HG03342 (cell line): ENCODE measurements around the gene TBC1D22A.
"Not testable (repeated sequence)": the region's sequence is repeated elsewhere in the genome, so short reads cannot be mapped to it uniquely, and the experiment has no call there.

ENCODE experiments used
- ATAC-seq: cut with Tn5 transposase; IDR thresholded peaks from one replicate; pipeline ENCODE4 v1.9.1; 2021; ENCODE audit warnings: mild to moderate bottlenecking, moderate library complexity; ENCODE audit not compliant: unreplicated experiment

TBC1D22A gene

DNA sequence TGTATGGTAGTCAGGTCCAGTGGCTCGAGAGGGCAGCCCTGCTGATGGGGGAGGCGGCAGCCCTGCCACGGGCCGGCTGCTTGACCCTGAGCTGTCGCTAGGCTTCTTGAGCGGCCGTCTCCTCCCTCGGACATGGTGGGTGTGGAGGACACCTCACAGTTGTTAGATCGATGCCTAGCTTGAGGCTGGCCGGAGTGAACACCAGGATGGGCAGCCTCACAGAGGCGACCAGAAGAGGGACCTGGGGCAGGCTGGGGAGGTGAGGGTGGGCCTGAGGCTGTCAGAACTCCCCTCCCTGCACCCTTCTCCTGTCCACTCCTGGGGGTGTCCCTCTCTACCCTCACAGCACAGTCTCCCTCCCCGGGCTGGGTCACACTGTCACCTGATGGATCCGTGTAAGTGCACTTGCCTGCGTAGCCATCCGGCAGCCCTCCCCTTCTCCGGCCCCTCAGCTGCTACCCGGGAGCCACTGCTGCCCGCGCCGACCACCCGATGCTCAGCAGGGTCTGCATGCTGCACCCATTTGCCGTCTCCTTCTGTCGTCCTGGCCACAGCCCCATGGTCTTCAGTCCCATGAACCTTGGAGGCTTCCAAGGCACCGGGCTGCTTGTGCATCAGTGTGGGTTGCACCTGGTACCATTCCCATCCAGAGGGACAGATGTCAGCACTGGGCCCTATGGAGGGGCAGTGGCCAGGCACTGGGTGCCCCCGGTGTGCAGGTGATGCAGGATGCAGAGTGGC, 394.1 kb downstream of the TBC1D22A start:
- ATAC-seq: no peak

GRCh38 chr22:47157093-47157420, 394.6 kb downstream of the TBC1D22A start:
- ATAC-seq: no peak

DNA sequence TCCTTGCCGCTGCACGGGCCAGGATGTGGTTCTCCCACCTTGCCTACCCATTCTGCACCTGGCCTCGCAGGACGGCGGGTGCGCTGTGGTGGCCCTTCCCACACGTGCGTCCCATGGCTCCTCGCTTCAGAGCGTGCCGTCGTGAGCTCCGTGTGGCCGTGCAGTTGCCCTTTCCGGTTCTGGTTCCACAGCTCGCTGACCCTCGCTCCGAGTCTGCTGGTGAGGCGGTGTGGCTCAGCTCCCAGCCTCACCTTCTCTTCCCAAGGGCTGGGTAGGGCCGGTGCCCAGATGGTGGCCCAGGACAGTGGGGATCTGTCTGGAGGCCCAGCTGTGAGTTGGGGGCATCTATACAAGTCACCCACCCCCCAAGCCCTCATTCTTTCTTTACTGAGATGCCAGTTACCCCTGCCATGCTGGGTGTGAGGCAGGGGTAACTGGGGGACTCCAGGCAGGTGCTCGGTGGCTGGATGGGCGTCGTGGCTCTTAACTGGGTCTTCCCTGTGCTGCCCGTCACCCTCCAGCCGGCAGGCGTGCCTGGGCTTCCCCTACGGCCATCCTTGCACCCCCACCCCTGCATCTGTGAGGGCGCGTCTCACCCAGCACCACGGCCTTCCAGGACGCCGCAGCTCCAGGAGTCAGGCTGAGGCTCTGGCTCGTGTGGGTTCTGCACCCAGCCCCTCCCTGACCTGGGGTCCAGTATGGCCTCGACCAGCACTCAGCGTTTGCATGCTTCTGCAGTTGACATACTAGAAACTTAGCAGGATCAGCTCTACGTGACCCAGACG, 395.2 kb downstream of the TBC1D22A start:
- no peak for ATAC-seq

GRCh38 chr22:47158457-47158856, 396.0 kb downstream of the TBC1D22A start:
- no peak for ATAC-seq

GRCh38 chr22:47159592-47159991, 397.1 kb downstream of the TBC1D22A start:
- no peak for ATAC-seq

DNA sequence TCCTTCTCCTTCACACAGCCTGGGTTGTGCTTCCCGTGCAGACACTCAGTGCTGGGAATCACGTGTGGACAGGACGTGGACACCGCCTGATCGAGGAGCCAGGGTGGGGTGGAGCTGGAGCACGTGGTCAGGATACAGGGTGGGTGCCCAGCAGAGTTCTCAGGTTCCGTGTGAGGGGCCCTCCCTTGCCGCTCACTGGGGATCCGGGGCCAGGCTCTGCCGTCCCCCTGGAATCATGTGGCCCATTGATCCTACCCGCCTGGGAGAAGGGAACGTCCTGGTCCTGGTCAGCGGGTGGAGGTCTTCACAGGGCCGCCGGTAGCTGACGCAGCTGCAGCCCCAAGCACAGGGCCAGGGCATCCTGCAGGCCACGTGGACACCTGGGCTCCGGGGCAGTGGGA, 397.7 kb downstream of the TBC1D22A start:
- no peak for ATAC-seq

GRCh38 chr22:47160781-47161520, 398.5 kb downstream of the TBC1D22A start:
- ATAC-seq: no peak

- ATAC-seq: no peak
These were observed 399.2 kb downstream of the TBC1D22A start for GRCh38 chr22:47161631-47162030.

GRCh38 chr22:47162865-47163264, 400.4 kb downstream of the TBC1D22A start:
- no peak for ATAC-seq

GRCh38 chr22:47163481-47163855, 401.0 kb downstream of the TBC1D22A start:
- no peak for ATAC-seq

DNA sequence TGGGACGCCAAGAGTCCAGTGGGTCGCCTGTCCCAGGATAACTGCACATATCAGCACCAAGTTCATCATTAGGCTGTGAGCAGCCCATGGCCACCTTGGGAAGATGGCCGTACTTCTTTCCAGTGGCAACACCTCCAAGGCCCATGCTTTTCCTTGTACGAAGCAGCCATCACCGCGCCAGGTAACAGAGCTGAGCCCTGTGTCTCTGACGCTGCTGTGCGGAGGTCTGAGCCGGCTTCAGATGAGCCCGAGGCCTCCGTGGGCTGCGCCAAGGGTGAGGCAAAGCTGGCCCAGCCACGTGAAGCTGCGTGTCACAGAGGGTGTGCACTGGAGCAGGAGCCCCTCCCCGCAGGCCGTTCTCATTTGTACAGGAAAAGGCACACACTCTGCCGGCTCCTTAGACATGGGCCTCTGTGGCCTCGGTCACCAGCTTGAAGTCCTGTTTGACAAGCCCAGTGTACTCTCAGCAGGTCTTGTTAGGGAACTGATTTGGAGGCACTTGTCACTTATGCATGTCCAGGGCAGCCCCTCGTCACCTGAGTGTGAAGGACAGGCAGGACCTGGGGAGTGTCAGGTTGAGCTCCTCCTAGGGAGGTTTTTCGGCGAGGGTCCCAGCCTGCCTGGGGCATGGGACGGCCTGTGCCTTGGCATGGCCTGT, 401.5 kb downstream of the TBC1D22A start:
- no peak for ATAC-seq

DNA sequence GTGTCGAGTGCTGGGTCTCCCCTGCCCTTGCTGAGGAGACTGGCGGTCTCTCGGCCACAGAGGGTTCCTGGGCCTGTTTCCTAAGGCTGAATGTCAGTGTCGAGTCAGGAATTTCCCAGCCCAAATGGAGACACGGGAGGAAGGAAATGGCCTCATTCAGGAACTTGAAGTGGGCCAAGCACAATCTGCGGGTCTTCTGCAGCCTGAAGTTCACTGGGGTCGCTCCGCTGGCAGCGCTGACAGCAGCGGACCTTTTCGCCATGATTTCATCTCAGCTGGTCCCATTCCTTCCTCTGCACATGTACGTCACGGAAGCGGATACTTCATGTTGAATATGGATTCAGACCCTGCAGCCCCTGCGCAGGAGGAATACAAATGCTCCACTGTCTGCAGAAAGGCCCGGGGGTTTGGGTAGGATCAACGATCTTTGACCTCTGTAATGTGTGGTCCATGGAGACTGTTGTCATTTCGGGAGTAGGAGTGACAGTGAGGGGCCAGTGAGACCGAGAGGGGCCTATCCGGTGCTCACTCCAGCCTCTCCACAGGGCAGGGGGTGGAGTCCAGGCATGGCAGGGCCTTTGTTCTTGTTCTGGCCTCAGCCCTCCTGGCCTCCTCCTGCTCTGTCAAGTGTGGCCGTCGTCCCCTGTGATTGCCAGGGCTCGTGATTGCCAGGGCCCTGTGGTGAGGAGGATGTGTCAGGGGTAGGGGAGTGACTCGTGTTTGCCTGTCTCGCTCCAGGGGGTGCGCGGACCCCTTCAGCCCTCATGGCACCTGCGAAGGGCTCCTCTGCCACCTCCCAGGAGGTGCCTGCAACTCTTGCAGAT, 402.3 kb downstream of the TBC1D22A start:
- ATAC-seq: no peak

DNA sequence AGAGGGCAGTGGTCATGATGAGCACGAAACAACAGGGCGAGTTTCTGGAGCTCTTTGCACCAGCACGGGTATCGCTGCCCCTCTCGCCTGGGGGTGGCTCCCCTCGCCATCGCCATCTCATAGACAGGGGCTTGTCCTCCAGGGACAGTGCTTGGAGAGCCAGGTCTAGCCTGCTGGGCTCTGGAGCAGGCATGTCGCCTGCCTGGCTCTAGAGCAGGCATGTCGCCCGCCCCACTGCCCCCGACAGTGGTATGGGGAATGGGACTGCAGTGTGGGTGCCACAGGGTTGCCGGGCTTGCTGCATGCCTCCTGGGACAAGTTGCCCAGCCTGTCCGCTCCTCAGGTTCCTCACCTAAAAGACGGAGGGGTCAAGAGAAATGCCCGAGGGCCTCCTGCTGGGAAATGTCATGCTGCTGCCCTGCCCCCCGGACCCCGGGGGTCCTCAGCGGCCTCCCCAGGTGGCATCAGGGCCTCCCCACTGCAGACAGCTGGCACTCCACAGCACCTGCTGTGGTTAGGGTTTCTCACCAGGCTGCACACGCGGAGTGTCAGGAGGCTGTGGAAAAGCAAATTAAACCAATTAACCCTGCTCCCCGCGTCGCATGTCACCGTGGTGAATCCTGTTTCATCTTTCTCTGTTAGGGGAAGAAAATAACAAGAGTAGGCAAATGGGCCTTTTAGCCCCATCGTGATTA, 403.0 kb downstream of the TBC1D22A start:
- ATAC-seq: no peak

GRCh38 chr22:47166033-47166404, 403.6 kb downstream of the TBC1D22A start:
- no peak for ATAC-seq

DNA sequence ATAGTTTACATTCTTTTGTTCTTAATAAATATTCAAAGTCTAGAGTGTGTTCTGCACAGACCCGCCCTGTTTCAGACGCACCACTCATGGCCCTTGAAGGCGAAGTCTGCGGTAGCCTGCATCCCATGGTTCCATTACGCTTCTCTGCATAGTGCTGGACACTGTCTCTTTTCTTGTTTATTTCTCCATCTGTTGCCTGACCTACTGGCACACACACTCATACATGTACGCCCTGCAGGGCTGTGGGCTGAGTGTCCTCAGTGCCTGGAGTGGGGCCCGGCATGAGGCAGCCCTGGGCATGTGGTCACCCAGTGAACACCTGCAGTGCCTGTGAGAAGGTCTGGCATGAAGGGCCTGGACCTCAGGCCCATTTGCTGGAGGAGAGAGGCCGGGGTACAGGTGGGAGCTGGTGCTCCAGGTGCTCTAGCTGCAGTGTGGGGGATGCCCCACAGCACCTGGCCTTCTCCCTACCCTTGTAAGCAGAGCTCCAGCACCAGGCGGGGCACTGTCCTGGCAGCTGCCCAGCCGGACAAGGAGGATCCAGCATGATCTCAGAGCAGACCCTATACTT, 404.1 kb downstream of the TBC1D22A start:
- ATAC-seq: no peak

- ATAC-seq: no peak
These were observed 404.6 kb downstream of the TBC1D22A start for GRCh38 chr22:47167056-47167455.

- ATAC-seq: not testable (repeated sequence)
These were observed 405.5 kb downstream of the TBC1D22A start for GRCh38 chr22:47167921-47168320.

- no peak for ATAC-seq
These were observed 406.0 kb downstream of the TBC1D22A start for GRCh38 chr22:47168441-47168840.
